Measurements from ENCODE around the gene ARL15. TPM values are rescaled to one million over a fixed set of nuclear protein-coding genes. Genes with fewer than 3 reads are reported as not detected.

The ARL15 gene
- total and polyA plus RNA-seq, 9 of the 15 experiments (the other 6 are each of a cell fraction or from before 2014, with no cell fraction given), result 18.5 to 80.4 (median 57.0) TPM

DNA sequence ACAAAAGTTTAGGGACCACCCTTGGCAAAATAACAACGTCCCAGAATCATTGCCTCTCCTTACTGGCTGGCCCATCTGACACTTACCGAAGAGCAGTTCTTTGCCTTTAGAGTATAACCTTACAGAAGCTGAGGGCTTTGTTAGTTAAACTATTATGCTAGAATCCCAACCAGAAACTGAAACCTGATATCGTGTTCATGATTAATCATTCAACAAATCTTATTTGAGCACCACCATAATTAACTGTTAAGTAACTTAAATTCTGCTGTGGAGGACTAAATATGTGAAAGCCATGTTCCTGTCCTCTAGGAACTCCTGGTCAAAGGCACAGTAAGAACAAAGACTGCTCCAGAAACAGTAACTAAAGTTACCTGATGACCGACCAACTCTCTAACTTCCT is 104.9 kb downstream of the ARL15 start (continued):
- TF ChIP-seq ZNF398 (CRISPR knock-in tag; IDR thresholded peaks at IDR 0.05), result no peak
- TF ChIP-seq ZNF277 (CRISPR knock-in tag; IDR thresholded peaks at IDR 0.05; ENCODE audit: borderline replicate concordance), result no peak
- no peak for TF ChIP-seq LCOR (CRISPR knock-in tag; IDR thresholded peaks at IDR 0.05)
- no peak for TF ChIP-seq HNRNPLL (IDR thresholded peaks at IDR 0.05; ENCODE audit: low read depth, low read length, poor library complexity, severe bottlenecking)
- TF ChIP-seq, protein P1, sequence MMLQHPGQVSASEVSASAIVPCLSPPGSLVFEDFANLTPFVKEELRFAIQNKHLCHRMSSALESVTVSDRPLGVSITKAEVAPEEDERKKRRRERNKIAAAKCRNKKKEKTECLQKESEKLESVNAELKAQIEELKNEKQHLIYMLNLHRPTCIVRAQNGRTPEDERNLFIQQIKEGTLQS (IDR thresholded peaks at IDR 0.05), result no peak
- TF ChIP-seq, protein P1 (CRISPR knock-in tag; conservative IDR thresholded peaks at IDR 0.05), result no peak
- TF ChIP-seq ARHGAP35 (IDR thresholded peaks at IDR 0.05; ENCODE audit: partially characterized antibody), result no peak
- no peak for TF ChIP-seq RNF2 (IDR thresholded peaks at IDR 0.05)
- no peak for TF ChIP-seq ZNF551 (CRISPR knock-in tag; IDR thresholded peaks at IDR 0.05)

Measured in K562 (cell line).